ENCODE data around the gene TCEANC. TPM values are rescaled to one million over a fixed set of nuclear protein-coding genes. Genes with fewer than 3 reads are reported as not detected.

The TCEANC gene
- total RNA-seq = 2.6 and 2.7 TPM in 2 replicates

GRCh38 chrX:13652850-13653693 is at the start of gene TCEANC:
Gene TCEANC, plus strand, starts transcription at chrX:13653141. Its CDS starts 9,368 bp downstream, at chrX:13662509.

GRCh38 chrX:13688958-13689740 is 36.2 kb downstream of the TCEANC start, which contains the start of gene RAB9A:
Gene RAB9A, plus strand, starts transcription at chrX:13689128. Its CDS starts 19,619 bp downstream, at chrX:13708747.

Other genes with a start within 250 kb of the TCEANC start
- gene EGFL6, start 83.5 kb upstream of the TCEANC start, total RNA-seq = not detected in 2 replicates
- gene RAB9A, start 36.0 kb downstream of the TCEANC start, total RNA-seq = 19.4 and 25.9 TPM in 2 replicates
- gene TRAPPC2, start 81.5 kb downstream of the TCEANC start, total RNA-seq = 8.3 and 14.5 TPM in 2 replicates
- gene OFD1, start 81.6 kb downstream of the TCEANC start, total RNA-seq = 9.4 and 11.4 TPM in 2 replicates
- gene GPM6B, start 164.0 kb downstream of the TCEANC start, total RNA-seq = 3.3 and 16.8 TPM in 2 replicates